Left colon (tissue), 2 donors: ENCODE data around the gene TENT4B. TPM values are rescaled to one million over a fixed set of nuclear protein-coding genes. Genes with fewer than 3 reads are reported as not detected.

Experiments used
- ATAC-seq: fragments of 200-7000 bp; cut with Tn5 transposase; one replicate; pipeline ENCODE4 v1.9.1; 2020; ENCODE audit warnings: mild to moderate bottlenecking, moderate library complexity
- DNase-seq, 2 donors: peaks; one replicate each; pipeline ENCODE4 v3.0.0-alpha.2; 2020
- intact Hi-C, 2 donors: fragments of 100-400 bp; cut with DNase I in 1 of 2; cut with micrococcal nuclease in 1 of 2; formaldehyde crosslinking; loops; one replicate each; pipeline versions ENCODE4 v1.11.2 to v1.14.0; 2022; cut with DNase I, micrococcal nuclease
- total RNA-seq, 2 donors: library from RNA; stranded (reverse); fragmentation: NEBNext Ultra II Directional; extraction: Animal tissue kit (Norgen Biotek cat#: 25700); gene quantifications; one replicate each; pipeline ENCODE4 v1.2.1, GENCODE V29; 2021
- donor health status: DM: no; HTN: no; CAD: no.
- donor health status: DM: yes; HTN: yes; CAD: no.

TENT4B gene
- total RNA-seq, 2 donors from 2014 or later: 10.6 to 13.3 TPM

- no peak for ATAC-seq
- no peak for DNase-seq
- intact Hi-C loops: no loop called here
Observed at GRCh38 chr16:50188619-50189136, 35.6 kb downstream of the TENT4B start.

- intact Hi-C loops: no loop called here
- ATAC-seq (no peak), DNase-seq (no peak)
Observed at GRCh38 chr16:50190292-50190691, 37.2 kb downstream of the TENT4B start.

- no peak for DNase-seq
- no peak for ATAC-seq
- intact Hi-C loops: no loop called here
Observed at GRCh38 chr16:50192386-50193050, 39.4 kb downstream of the TENT4B start.

GRCh38 chr16:50193594-50193993, 40.5 kb downstream of the TENT4B start:
- intact Hi-C loops: no loop called here
- ATAC-seq: no peak
- no peak for DNase-seq

- intact Hi-C loops: no loop called here
- DNase-seq (no peak), ATAC-seq (no peak)
Observed at GRCh38 chr16:50195276-50195675, 42.2 kb downstream of the TENT4B start.

GRCh38 chr16:50195756-50196155, 42.6 kb downstream of the TENT4B start:
- DNase-seq: no peak
- intact Hi-C loops: no loop called here
- ATAC-seq: no peak

GRCh38 chr16:50197582-50197981, 44.5 kb downstream of the TENT4B start:
- DNase-seq: no peak

GRCh38 chr16:50198802-50199403, 45.8 kb downstream of the TENT4B start:
- intact Hi-C loops: no loop called here
- DNase-seq (no peak), ATAC-seq (peak; percentile 84)

More at GRCh38 chr16:50197582-50197981, 44.5 kb downstream of the TENT4B start:
- intact Hi-C loops: no loop called here
- ATAC-seq: no peak

GRCh38 chr16:50201787-50202186, 48.7 kb downstream of the TENT4B start:
- ATAC-seq: no peak
- intact Hi-C loops: no loop called here

GRCh38 chr16:50202926-50203624, 50.0 kb downstream of the TENT4B start:
- DNase-seq: no peak
- ATAC-seq: peak; percentile 72
- intact Hi-C loops: no loop called here

More at GRCh38 chr16:50201787-50202186, 48.7 kb downstream of the TENT4B start:
- DNase-seq: no peak

GRCh38 chr16:50203681-50204080, 50.6 kb downstream of the TENT4B start:
- DNase-seq: no peak
- intact Hi-C loops: no loop called here
- ATAC-seq: no peak

- intact Hi-C loops: loop anchor here in 1 of 2 donors (5.0 kb wide), 1 partner anchor 47 kb away; no protein-coding TSS in a partner anchor
- DNase-seq (no peak), ATAC-seq (no peak)
Observed at GRCh38 chr16:50204453-50205108, 51.5 kb downstream of the TENT4B start.

GRCh38 chr16:50207652-50208051, 54.5 kb downstream of the TENT4B start:
- no peak for ATAC-seq
- intact Hi-C loops: loop anchor here in 1 of 2 donors (5.0 kb wide), 1 partner anchor 50 kb away; no protein-coding TSS in a partner anchor
- no peak for DNase-seq

GRCh38 chr16:50208460-50208931, 55.4 kb downstream of the TENT4B start:
- no peak for DNase-seq
- intact Hi-C loops: loop anchor here in 1 of 2 donors (5.0 kb wide), 1 partner anchor 51 kb away; no protein-coding TSS in a partner anchor
- ATAC-seq: peak; percentile 38

- DNase-seq: peak; percentile 35 to 42
- intact Hi-C loops: loop anchor here in 1 of 2 donors (2.0 to 10.0 kb wide), 3 partner anchors 52 to 185 kb away; partner anchors contain the start of genes BRD7 and CNEP1R1
- peak; percentile 70 for ATAC-seq
Observed at GRCh38 chr16:50209546-50210265, 56.6 kb downstream of the TENT4B start.

GRCh38 chr16:50210266-50211038, 57.3 kb downstream of the TENT4B start:
- peak; percentile 82 for ATAC-seq
- peak; percentile 80 to 84 for DNase-seq
- intact Hi-C loops: loop anchor here in 1 of 2 donors (2.0 to 10.0 kb wide), 2 partner anchors 154 to 186 kb away; partner anchors contain the start of genes BRD7 and CNEP1R1

- no peak for ATAC-seq
- DNase-seq: no peak
- intact Hi-C loops: loop anchor here in 1 of 2 donors (10.0 kb wide), 1 partner anchor 151 kb away; the partner anchor contains the start of gene BRD7
Observed at GRCh38 chr16:50213939-50214519, 60.9 kb downstream of the TENT4B start.
